ENCODE measurements around the gene ATP8A2.

DNA sequence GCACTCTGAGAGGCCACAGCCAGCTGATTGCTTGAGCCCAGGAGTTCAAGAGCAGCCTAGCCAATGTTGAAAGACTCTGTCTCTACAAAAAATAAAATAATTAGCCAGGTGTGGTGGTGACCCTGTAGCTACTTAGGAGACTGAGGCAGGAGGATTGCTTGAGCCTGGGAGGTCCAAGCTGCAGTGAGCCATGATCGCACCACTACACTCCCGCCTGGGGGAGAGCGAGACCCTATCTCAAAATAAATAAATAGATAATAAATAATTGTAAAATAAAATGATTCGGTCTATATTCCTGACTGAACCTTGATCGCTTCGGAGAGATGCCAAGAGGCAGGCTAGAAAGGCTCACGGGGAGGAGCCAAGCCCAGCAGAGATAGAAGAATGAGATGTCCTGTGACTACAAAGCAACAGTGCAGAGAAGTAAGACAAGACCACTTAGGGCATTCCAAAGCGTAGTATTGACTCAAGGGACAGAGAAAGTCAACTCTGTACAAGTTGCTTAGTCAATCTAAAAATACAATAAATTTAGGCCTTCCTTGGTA lies 667.2 kb downstream of the ATP8A2 start:
- no peak for TF ChIP-seq TP53 (CRISPR knock-in tag; IDR thresholded peaks at IDR 0.05)
- TF ChIP-seq ZNF138 (CRISPR knock-in tag; conservative IDR thresholded peaks at IDR 0.05), result no peak
- TF ChIP-seq CTCF (IDR thresholded peaks at IDR 0.05), result no peak
- no peak for TF ChIP-seq MXD4 (CRISPR knock-in tag; IDR thresholded peaks at IDR 0.05; ENCODE audit: borderline replicate concordance)
- no peak for TF ChIP-seq NFYB (CRISPR knock-in tag; conservative IDR thresholded peaks at IDR 0.05; ENCODE audit: low read depth)
- TF ChIP-seq, protein P1, sequence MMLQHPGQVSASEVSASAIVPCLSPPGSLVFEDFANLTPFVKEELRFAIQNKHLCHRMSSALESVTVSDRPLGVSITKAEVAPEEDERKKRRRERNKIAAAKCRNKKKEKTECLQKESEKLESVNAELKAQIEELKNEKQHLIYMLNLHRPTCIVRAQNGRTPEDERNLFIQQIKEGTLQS (CRISPR knock-in tag; conservative IDR thresholded peaks at IDR 0.05), result no peak
- no peak for TF ChIP-seq ZNF396 (CRISPR knock-in tag; IDR thresholded peaks at IDR 0.05; ENCODE audit: borderline replicate concordance)
- TF ChIP-seq MAX (CRISPR knock-in tag; IDR thresholded peaks at IDR 0.05), result no peak
- no peak for TF ChIP-seq ETV6 (CRISPR knock-in tag; IDR thresholded peaks at IDR 0.05)
- TF ChIP-seq USF2 (CRISPR knock-in tag; IDR thresholded peaks at IDR 0.05), result no peak
- TF ChIP-seq, protein P2, sequence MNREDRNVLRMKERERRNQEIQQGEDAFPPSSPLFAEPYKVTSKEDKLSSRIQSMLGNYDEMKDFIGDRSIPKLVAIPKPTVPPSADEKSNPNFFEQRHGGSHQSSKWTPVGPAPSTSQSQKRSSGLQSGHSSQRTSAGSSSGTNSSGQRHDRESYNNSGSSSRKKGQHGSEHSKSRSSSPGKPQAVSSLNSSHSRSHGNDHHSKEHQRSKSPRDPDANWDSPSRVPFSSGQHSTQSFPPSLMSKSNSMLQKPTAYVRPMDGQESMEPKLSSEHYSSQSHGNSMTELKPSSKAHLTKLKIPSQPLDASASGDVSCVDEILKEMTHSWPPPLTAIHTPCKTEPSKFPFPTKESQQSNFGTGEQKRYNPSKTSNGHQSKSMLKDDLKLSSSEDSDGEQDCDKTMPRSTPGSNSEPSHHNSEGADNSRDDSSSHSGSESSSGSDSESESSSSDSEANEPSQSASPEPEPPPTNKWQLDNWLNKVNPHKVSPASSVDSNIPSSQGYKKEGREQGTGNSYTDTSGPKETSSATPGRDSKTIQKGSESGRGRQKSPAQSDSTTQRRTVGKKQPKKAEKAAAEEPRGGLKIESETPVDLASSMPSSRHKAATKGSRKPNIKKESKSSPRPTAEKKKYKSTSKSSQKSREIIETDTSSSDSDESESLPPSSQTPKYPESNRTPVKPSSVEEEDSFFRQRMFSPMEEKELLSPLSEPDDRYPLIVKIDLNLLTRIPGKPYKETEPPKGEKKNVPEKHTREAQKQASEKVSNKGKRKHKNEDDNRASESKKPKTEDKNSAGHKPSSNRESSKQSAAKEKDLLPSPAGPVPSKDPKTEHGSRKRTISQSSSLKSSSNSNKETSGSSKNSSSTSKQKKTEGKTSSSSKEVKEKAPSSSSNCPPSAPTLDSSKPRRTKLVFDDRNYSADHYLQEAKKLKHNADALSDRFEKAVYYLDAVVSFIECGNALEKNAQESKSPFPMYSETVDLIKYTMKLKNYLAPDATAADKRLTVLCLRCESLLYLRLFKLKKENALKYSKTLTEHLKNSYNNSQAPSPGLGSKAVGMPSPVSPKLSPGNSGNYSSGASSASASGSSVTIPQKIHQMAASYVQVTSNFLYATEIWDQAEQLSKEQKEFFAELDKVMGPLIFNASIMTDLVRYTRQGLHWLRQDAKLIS (CRISPR knock-in tag; IDR thresholded peaks at IDR 0.05; ENCODE audit: borderline replicate concordance), result no peak
- no peak for TF ChIP-seq E2F4 (CRISPR knock-in tag; IDR thresholded peaks at IDR 0.05; ENCODE audit: borderline replicate concordance, low read depth)
- no peak for TF ChIP-seq SOX15 (CRISPR knock-in tag; IDR thresholded peaks at IDR 0.05)

All from WTC11 (cell line).